GM19467 (cell line): Measurements from ENCODE around the gene EP400.

Experiments
- ATAC-seq: cut with Tn5 transposase; IDR thresholded peaks from one replicate; pipeline ENCODE4 v1.9.1; 2021; ENCODE audit warnings: mild to moderate bottlenecking, moderate library complexity; ENCODE audit not compliant: unreplicated experiment

The EP400 gene

GRCh38 chr12:132063491-132063890 lies 113.7 kb downstream of the EP400 start:
- ATAC-seq, result no peak

DNA sequence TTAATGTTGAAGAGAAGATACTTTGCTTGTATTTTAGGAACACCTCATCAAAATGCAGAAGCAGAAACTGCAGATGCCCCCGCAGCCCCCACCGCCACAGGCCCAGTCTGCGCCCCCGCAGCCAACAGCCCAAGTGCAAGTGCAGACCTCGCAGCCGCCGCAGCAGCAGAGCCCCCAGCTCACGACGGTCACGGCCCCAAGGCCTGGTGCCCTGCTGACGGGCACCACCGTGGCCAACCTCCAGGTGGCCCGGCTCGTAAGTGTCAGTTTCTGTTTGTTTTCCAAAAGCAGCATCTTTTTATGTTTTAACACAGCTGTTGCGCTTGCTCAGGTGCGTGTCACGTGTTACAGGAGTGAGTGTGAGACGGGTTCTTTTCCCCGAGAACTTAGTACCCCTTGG lies 114.9 kb downstream of the EP400 start:
- ATAC-seq, result no peak

DNA sequence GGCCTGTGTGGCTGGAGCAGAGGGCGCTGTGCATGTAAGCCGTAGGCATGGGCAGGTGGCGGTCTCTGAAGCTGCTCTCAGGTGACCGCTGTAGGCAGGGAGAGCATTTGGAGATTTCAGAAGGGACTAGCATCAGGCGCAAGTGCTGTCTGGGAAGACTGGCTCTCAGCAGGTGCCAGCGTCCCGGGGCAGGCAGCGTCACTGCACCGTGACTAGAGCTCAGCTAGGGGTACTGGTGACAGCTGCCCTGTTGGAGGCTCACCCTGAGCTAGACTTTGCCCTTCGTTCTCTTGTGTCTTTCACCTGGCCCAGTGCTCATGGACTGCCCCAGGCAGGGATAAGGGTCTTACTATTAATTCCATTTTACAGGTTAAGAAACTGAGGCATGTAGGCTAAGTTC lies 115.5 kb downstream of the EP400 start:
- ATAC-seq, result no peak

GRCh38 chr12:132065609-132066344 lies 116.0 kb downstream of the EP400 start:
- ATAC-seq, result no peak

GRCh38 chr12:132066345-132066685 lies 116.6 kb downstream of the EP400 start:
- no peak for ATAC-seq

DNA sequence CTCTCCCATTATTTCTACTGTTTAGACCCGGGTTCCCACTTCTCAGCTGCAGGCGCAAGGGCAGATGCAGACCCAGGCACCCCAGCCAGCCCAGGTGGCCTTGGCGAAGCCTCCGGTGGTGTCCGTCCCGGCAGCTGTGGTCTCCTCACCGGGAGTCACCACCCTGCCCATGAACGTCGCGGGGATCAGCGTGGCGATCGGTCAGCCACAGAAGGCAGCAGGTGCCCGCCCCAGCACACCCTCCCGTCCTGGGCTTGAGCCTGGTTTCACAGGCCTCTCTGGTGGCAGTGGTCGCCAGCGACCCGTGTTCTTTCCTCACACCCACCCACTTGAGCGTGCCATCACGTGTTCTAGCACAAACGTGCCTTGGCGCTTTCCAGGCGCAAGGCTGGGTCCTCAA lies 117.0 kb downstream of the EP400 start:
- no peak for ATAC-seq

DNA sequence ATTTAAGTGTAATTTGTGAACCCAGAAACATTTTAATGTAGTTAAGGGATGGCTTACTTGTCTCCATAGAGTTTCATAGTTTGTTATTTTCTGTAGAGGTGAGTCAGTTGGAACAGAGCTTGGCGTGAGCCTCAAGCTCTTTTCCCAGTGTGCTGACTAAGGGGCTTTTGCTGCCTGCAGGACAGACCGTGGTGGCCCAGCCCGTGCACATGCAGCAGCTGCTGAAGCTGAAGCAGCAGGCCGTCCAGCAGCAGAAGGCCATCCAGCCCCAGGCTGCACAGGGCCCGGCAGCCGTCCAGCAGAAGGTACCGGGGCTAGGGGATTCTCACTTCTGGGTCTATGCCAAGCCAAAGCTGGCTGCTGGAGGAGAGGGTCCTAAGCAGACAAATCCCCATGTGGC lies 117.4 kb downstream of the EP400 start:
- ATAC-seq, result no peak

DNA sequence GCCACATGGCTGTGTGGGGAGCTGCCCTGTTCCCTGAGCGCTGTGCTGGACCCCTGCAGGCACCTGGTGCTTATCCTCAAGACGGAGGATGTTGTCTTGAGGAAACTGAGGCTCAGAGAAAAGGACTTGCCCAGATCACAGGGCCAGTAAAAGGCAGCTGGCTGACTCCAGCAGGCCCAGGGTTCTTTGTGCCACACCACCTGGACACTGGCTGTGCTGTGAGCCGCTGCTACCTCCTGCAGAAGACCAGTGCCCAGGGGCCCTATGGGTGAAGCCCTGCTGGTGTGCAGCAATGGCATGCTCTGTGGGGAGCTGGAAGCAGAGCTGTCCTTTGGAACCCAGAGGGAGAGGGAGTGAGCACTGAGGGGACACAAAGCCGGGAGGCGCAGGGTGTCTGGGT lies 118.5 kb downstream of the EP400 start:
- no peak for ATAC-seq

GRCh38 chr12:132069336-132069985 lies 119.7 kb downstream of the EP400 start:
- no peak for ATAC-seq

GRCh38 chr12:132070298-132070697 lies 120.6 kb downstream of the EP400 start:
- no peak for ATAC-seq

DNA sequence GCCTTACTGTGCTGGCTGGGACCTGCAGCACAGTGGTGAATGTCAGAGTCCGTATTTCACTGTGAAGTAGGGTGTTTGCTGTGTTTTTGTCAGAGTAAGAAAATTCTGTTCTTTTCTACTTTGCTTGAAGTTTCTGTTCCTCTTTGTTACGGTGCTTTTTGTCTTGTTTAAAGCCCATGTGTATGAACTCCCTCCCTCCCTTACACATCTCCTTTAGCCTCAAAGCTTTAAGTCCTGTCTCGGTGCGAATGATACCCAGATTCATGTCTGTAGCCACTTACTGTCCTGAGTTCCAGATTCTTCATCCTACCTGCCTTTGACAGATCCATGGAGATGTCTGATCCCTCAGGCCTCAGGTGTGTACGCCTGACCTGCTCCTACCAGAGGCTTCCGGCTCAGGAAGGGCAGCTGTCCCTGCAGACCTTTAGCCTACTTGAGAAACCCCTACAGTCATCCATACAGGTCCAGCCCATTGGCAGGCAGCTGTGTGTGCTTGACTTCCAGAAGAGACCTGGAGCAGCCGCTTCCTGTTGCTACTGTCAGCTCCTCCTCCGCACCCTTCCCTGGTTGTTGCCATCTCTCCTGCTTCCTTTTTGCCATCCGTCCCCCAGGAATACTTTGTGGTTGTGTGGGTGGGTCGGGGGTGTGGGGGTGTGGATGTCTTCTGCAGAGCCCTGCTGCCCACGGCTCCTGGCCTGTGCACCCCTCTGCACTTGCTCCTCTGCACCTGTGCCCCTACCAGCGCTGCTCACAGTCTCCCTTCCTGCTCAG lies 121.5 kb downstream of the EP400 start:
- peak; percentile 72 for ATAC-seq

- ATAC-seq, result no peak
Measured at GRCh38 chr12:132071830-132072384, 122.2 kb downstream of the EP400 start.

- ATAC-seq, result no peak
Measured at GRCh38 chr12:132074216-132074615, 124.5 kb downstream of the EP400 start.

- no peak for ATAC-seq
Measured at GRCh38 chr12:132075026-132075713, 125.4 kb downstream of the EP400 start.

GRCh38 chr12:132075714-132076553 lies 126.2 kb downstream of the EP400 start:
- ATAC-seq, result no peak

- ATAC-seq, result no peak
Measured at GRCh38 chr12:132076711-132077110, 127.0 kb downstream of the EP400 start.

DNA sequence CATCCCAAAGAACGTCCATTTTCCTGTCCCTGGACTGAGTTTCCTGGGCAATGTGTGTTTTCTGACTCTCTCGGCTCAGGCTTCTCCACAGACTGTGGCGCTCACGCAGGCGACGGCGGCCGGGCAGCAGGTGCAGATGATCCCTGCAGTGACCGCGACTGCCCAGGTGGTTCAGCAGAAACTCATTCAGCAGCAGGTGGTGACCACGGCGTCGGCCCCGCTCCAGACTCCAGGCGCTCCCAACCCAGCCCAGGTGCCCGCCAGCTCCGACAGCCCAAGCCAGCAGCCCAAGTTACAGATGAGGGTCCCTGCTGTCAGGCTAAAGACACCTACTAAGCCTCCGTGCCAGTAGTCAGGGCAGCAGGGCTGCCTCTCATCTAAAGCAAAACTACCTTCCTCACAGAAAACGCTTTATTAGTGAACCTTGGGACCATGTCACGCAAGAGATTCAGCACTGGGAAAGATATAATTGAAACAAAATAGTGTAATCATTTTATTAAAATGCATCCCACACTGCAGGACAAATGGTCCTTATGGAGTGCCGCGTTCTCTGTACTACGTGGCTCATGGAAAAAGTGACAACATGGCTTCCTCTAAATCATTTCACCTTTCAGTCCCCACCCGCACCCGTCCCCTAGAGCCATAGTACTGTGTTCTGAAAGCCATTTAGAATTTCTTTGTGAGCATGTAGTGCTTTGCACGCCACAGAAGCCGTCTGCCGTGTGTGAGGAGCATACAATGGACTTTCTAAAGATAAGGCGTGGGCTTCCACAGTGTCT lies 127.8 kb downstream of the EP400 start:
- no peak for ATAC-seq

GRCh38 chr12:132078190-132078589 lies 128.4 kb downstream of the EP400 start:
- no peak for ATAC-seq

DNA sequence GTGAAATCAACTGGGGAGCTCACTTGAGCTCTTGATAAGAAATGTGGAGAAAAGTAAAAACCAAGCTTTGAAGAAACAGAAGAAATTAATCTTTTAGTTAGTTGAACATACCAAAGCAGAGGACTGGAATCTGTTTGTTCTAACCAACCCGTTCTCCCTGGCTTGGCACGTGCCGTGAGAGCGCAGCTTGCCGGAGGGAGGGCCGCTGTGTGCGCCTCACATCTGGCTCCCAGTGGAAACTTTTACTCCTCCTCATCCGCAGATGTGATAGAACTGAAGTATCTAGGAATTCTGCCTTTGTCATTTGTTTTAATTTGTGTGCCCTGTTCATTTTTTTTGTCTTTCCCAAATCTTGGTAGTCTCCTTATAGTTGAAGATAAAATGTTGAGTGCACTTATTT lies 129.5 kb downstream of the EP400 start:
- ATAC-seq, result no peak
